GM23248 (cell line): ENCODE measurements around the gene SLC37A1.

Source experiments
- EZH2 ChIP-seq: fragments of 200-600 bp; sonication (generic); IDR thresholded peaks from 2 replicates; pipeline ENCODE4 v1.6.1; 2018; ENCODE audit warnings: antibody characterized with exemption, mild to moderate bottlenecking; ENCODE audit not compliant: insufficient read depth, poor library complexity, severe bottlenecking
- EZH2phosphoT487 ChIP-seq: fragments of 200-600 bp; sonication (generic); IDR thresholded peaks from 2 replicates; pipeline ENCODE4 v1.6.1; 2018; ENCODE audit warnings: antibody characterized with exemption, moderate library complexity, mild to moderate bottlenecking, low read depth; ENCODE audit not compliant: insufficient read depth

- TF ChIP-seq EZH2phosphoT487 = no peak
- no peak for TF ChIP-seq EZH2
Observed at GRCh38 chr21:42553435-42553834, 39.8 kb downstream of the SLC37A1 start.
